ENCODE data around the gene PXDN.
"Not testable (repeated sequence)": the region's sequence is repeated elsewhere in the genome, so short reads cannot be mapped to it uniquely, and the experiment has no call there.

The PXDN gene

GRCh38 chr2:1744446-1745170 lies at the start of gene PXDN:
TSS of gene PXDN (minus strand) at chr2:1744515. CDS start at chr2:1744455, 60 bp downstream.
- no peak for DNase-seq

GRCh38 chr2:1793868-1794445 lies 49.6 kb upstream of the PXDN start:
- no peak for DNase-seq

- DNase-seq, result no peak
Measured at GRCh38 chr2:1793001-1793867, 48.9 kb upstream of the PXDN start.

- no peak for DNase-seq
Measured at GRCh38 chr2:1791685-1792435, 47.5 kb upstream of the PXDN start.

- DNase-seq, result no peak
Measured at GRCh38 chr2:1791006-1791605, 46.8 kb upstream of the PXDN start.

- no peak for DNase-seq
Measured at GRCh38 chr2:1790473-1790872, 46.2 kb upstream of the PXDN start.

GRCh38 chr2:1789610-1790009 lies 45.3 kb upstream of the PXDN start:
- no peak for DNase-seq

- DNase-seq, result no peak
Measured at GRCh38 chr2:1788478-1788959, 44.2 kb upstream of the PXDN start.

GRCh38 chr2:1787755-1788477 lies 43.6 kb upstream of the PXDN start:
- DNase-seq, result no peak

GRCh38 chr2:1784986-1785617 lies 40.8 kb upstream of the PXDN start:
- no peak for DNase-seq

- DNase-seq, result no peak
Measured at GRCh38 chr2:1784087-1784486, 39.8 kb upstream of the PXDN start.

- DNase-seq, result no peak
Measured at GRCh38 chr2:1782514-1782913, 38.2 kb upstream of the PXDN start.

- DNase-seq, result no peak
Measured at GRCh38 chr2:1781291-1782080, 37.2 kb upstream of the PXDN start.

GRCh38 chr2:1780693-1781092 lies 36.4 kb upstream of the PXDN start:
- DNase-seq, result no peak

GRCh38 chr2:1780054-1780453 lies 35.7 kb upstream of the PXDN start:
- DNase-seq, result not testable (repeated sequence)

- DNase-seq, result no peak
Measured at GRCh38 chr2:1778566-1778965, 34.3 kb upstream of the PXDN start.

- DNase-seq, result no peak
Measured at GRCh38 chr2:1777781-1778180, 33.5 kb upstream of the PXDN start.

- DNase-seq, result no peak
Measured at GRCh38 chr2:1777156-1777555, 32.8 kb upstream of the PXDN start.

- no peak for DNase-seq
Measured at GRCh38 chr2:1775511-1776035, 31.3 kb upstream of the PXDN start.

- DNase-seq, result no peak
Measured at GRCh38 chr2:1774929-1775328, 30.6 kb upstream of the PXDN start.
